Measurements from ENCODE around the gene SCARB1. TPM values are rescaled to one million over a fixed set of nuclear protein-coding genes. Genes with fewer than 3 reads are reported as not detected.
A peak's percentile ranks its signal among the peaks of the same experiment; 100 is the strongest.

The SCARB1 gene
- total RNA-seq, 1 donor from 2014 or later = 25.1 TPM

GRCh38 chr12:124757329-124757728 is 106.3 kb downstream of the SCARB1 start:
- Mint-ChIP-seq H3K36me3 (ENCODE audit: unreplicated experiment) (peaks cover 11% of the 10 kb centered on the region), H3K9me3 (ENCODE audit: unreplicated experiment) (peaks cover 29% of the 10 kb centered on the region), H3K27me3 (ENCODE audit: unreplicated experiment) (peaks cover 20% of the 10 kb centered on the region), H3K4me3 (ENCODE audit: unreplicated experiment) (peak overlapping the region; percentile 70), H3K27ac (ENCODE audit: unreplicated experiment) (peak overlapping the region; percentile 84), H3K4me1 (ENCODE audit: low read depth, unreplicated experiment) (peaks cover 50% of the 10 kb centered on the region)
- TF ChIP-seq CTCF (IDR thresholded peaks at IDR 0.05; ENCODE audit: partially characterized antibody, unreplicated experiment) = no peak
- DNase-seq = no peak

- Mint-ChIP-seq H3K9me3 (ENCODE audit: unreplicated experiment) (peaks cover 30% of the 10 kb centered on the region), H3K4me3 (ENCODE audit: unreplicated experiment) (no peak overlapping the region), H3K27me3 (ENCODE audit: unreplicated experiment) (peaks cover 21% of the 10 kb centered on the region), H3K36me3 (ENCODE audit: unreplicated experiment) (peaks cover 10% of the 10 kb centered on the region), H3K4me1 (ENCODE audit: low read depth, unreplicated experiment) (peaks cover 51% of the 10 kb centered on the region), H3K27ac (ENCODE audit: unreplicated experiment) (peak overlapping the region; percentile 4)
- no peak for DNase-seq
- no peak for TF ChIP-seq CTCF (IDR thresholded peaks at IDR 0.05; ENCODE audit: partially characterized antibody, unreplicated experiment)
Measured at GRCh38 chr12:124756760-124757159, 106.9 kb downstream of the SCARB1 start.

DNA sequence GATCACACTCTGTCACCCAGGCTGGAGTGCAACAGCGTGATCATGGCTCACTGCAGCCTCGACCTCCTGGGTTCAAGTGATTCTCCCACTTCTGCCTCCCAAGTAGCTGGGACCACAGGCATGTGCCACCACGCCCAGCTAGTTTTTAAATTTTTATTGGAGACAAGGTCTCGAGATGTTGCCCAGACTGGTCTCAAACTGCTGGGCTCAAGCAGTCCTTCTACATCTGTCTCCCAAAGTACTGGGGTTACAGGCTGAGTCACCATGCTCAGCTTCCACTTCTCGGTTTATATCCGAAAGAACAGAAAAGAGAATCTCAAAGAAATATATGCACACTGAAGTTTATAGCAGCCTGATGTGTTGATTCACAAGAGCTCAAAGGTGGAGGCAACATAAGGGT is 107.5 kb downstream of the SCARB1 start:
- no peak for TF ChIP-seq CTCF (IDR thresholded peaks at IDR 0.05; ENCODE audit: partially characterized antibody, unreplicated experiment)
- Mint-ChIP-seq H3K27ac (ENCODE audit: unreplicated experiment) (peak overlapping the region; percentile 57), H3K9me3 (ENCODE audit: unreplicated experiment) (peaks cover 30% of the 10 kb centered on the region), H3K4me1 (ENCODE audit: low read depth, unreplicated experiment) (peaks cover 54% of the 10 kb centered on the region), H3K36me3 (ENCODE audit: unreplicated experiment) (peaks cover 10% of the 10 kb centered on the region), H3K27me3 (ENCODE audit: unreplicated experiment) (peaks cover 22% of the 10 kb centered on the region), H3K4me3 (ENCODE audit: unreplicated experiment) (no peak overlapping the region)
- DNase-seq = no peak

- H3K4me1 Mint-ChIP-seq (ENCODE audit: low read depth, unreplicated experiment) = peaks cover 58% of the 10 kb centered on the region
- peaks cover 10% of the 10 kb centered on the region for H3K36me3 Mint-ChIP-seq (ENCODE audit: unreplicated experiment)
Measured at GRCh38 chr12:124755801-124756148, 107.9 kb downstream of the SCARB1 start.

More at GRCh38 chr12:124755801-124756148, 107.9 kb downstream of the SCARB1 start:
- no peak for TF ChIP-seq CTCF (IDR thresholded peaks at IDR 0.05; ENCODE audit: partially characterized antibody, unreplicated experiment)
- peaks cover 20% of the 10 kb centered on the region for H3K27me3 Mint-ChIP-seq (ENCODE audit: unreplicated experiment)
- peak overlapping the region; percentile 68 for H3K4me3 Mint-ChIP-seq (ENCODE audit: unreplicated experiment)
- peaks cover 30% of the 10 kb centered on the region for H3K9me3 Mint-ChIP-seq (ENCODE audit: unreplicated experiment)
- DNase-seq = no peak
- peak overlapping the region; percentile 98 for H3K27ac Mint-ChIP-seq (ENCODE audit: unreplicated experiment)
